Vagina (tissue), 2 donors: ENCODE data around the gene TSPAN14.

Experiments used
- POLR2A ChIP-seq, 2 donors: fragments of 450-650 bp; IDR thresholded peaks; one replicate each; pipeline ENCODE4 v1.6.1; 2017; ENCODE audit warnings: antibody characterized with exemption in 2 of 2, mild to moderate bottlenecking in 2 of 2, moderate library complexity in 2 of 2
- POLR2AphosphoS5 ChIP-seq, 2 donors: sonication (generic); formaldehyde crosslinking; IDR thresholded peaks; one replicate each; pipeline ENCODE4 v1.9.0; 2017; ENCODE audit warnings: antibody characterized with exemption in 2 of 2, mild to moderate bottlenecking in 2 of 2, low read depth in 1 of 2; ENCODE audit not compliant: insufficient read depth in 1 of 2
- TF ChIP-seq, protein P1 (sequence below), 3 experiments: fragments of 450-650 bp in 2 of 3; fragments of 200-600 bp in 1 of 3; sonication (generic) in 1 of 3; IDR thresholded peaks; one replicate each; pipeline ENCODE4 v1.5.1; 2017 to 2019; ENCODE audit warnings: antibody characterized with exemption in 3 of 3, mild to moderate bottlenecking in 2 of 3, moderate library complexity in 2 of 3

DNA sequence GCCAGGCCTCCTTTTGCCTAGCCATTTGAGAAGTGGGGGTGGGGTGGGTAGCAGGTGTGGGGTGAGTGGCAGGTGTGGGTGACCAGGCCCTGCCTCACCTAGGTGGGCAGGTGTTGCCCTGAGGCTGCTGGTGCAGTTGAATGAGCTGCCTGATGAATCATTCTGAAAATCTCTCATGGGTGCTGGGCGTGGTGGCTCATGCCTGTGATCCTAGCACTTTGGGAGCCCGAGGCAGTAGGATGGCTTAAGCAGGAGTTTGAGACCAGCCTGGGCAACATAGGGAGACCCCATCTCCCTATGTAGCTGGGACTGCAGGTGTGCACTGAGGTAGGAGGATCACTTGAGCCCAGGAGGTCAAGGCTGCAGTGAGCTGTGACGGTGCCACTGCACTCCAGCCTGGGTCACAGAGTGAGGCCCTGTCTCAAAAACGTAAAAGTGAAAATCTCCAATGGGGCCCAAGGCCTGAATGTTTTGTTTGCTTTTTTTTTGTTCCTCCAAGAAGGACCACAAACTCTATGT lies 17.7 kb downstream of the TSPAN14 start:
- TF ChIP-seq, protein P1, sequence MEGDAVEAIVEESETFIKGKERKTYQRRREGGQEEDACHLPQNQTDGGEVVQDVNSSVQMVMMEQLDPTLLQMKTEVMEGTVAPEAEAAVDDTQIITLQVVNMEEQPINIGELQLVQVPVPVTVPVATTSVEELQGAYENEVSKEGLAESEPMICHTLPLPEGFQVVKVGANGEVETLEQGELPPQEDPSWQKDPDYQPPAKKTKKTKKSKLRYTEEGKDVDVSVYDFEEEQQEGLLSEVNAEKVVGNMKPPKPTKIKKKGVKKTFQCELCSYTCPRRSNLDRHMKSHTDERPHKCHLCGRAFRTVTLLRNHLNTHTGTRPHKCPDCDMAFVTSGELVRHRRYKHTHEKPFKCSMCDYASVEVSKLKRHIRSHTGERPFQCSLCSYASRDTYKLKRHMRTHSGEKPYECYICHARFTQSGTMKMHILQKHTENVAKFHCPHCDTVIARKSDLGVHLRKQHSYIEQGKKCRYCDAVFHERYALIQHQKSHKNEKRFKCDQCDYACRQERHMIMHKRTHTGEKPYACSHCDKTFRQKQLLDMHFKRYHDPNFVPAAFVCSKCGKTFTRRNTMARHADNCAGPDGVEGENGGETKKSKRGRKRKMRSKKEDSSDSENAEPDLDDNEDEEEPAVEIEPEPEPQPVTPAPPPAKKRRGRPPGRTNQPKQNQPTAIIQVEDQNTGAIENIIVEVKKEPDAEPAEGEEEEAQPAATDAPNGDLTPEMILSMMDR (IDR thresholded peaks at IDR 0.05) = no peak
- TF ChIP-seq POLR2AphosphoS5 (IDR thresholded peaks at IDR 0.05; ENCODE audit: insufficient read depth in 1 of 2, low read depth in 1 of 2) (no peak), POLR2A (IDR thresholded peaks at IDR 0.05) (no peak)
